HEK293 (cell line): Measurements from ENCODE around the gene FGF9.

Source experiments
- AEBP2 ChIP-seq: fragments of 450-650 bp; formaldehyde crosslinking; IDR thresholded peaks from 2 replicates; pipeline ENCODE4 v1.5.1; 2016; ENCODE audit warnings: missing biosample characterization, missing genetic modification characterization, borderline replicate concordance
- BCL11B ChIP-seq: fragments of 450-650 bp; formaldehyde crosslinking; IDR thresholded peaks from 2 replicates; pipeline ENCODE4 v1.5.1; 2016; ENCODE audit warnings: low read depth, missing biosample characterization, missing genetic modification characterization
- HOXC10 ChIP-seq: sonication (generic); formaldehyde crosslinking; IDR thresholded peaks from 2 replicates; pipeline ENCODE4 v1.8.1; 2023; ENCODE audit warnings: mild to moderate bottlenecking, missing genetic modification reagents
- HOXD13 ChIP-seq: sonication (generic); formaldehyde crosslinking; IDR thresholded peaks from 2 replicates; pipeline ENCODE4 v1.8.0; 2022; ENCODE audit warnings: missing genetic modification reagents, borderline replicate concordance
- MEIS1 ChIP-seq: sonication (generic); formaldehyde crosslinking; IDR thresholded peaks from 2 replicates; pipeline ENCODE4 v1.8.1; 2022; ENCODE audit warnings: missing genetic modification reagents, mild to moderate bottlenecking, borderline replicate concordance
- OSR2 ChIP-seq: fragments of 450-650 bp; formaldehyde crosslinking; IDR thresholded peaks from 2 replicates; pipeline ENCODE4 v1.5.1; 2016; ENCODE audit warnings: missing biosample characterization, missing genetic modification characterization
- PRDM2 ChIP-seq: fragments of 450-650 bp; formaldehyde crosslinking; IDR thresholded peaks from 2 replicates; pipeline ENCODE4 v1.5.1; 2016; ENCODE audit warnings: missing biosample characterization, missing genetic modification characterization, borderline replicate concordance
- SP3 ChIP-seq: fragments of 450-650 bp; formaldehyde crosslinking; IDR thresholded peaks from 2 replicates; pipeline ENCODE4 v1.5.1; 2016; ENCODE audit warnings: missing biosample characterization, missing genetic modification characterization
- SP7 ChIP-seq: fragments of 450-650 bp; formaldehyde crosslinking; IDR thresholded peaks from 2 replicates; pipeline ENCODE4 v1.5.1; 2016; ENCODE audit warnings: missing biosample characterization, missing genetic modification characterization
- YY2 ChIP-seq: fragments of 450-650 bp; formaldehyde crosslinking; IDR thresholded peaks from 2 replicates; pipeline ENCODE4 v1.5.1; 2016; ENCODE audit warnings: missing biosample characterization, missing genetic modification characterization
- ZBTB7A ChIP-seq: fragments of 450-650 bp; formaldehyde crosslinking; IDR thresholded peaks from 2 replicates; pipeline ENCODE4 v1.5.1; 2016; ENCODE audit warnings: low read depth, missing biosample characterization, missing genetic modification characterization
- ZFHX2 ChIP-seq: fragments of 450-650 bp; formaldehyde crosslinking; conservative IDR thresholded peaks from 2 replicates; pipeline ENCODE4 v1.5.1; 2016; ENCODE audit warnings: missing biosample characterization, missing genetic modification characterization
- ZFP3 ChIP-seq: fragments of 450-650 bp; formaldehyde crosslinking; IDR thresholded peaks from 2 replicates; pipeline ENCODE4 v1.5.1; 2016; ENCODE audit warnings: low read depth, missing biosample characterization, missing genetic modification characterization
- ZNF202 ChIP-seq: fragments of 450-650 bp; formaldehyde crosslinking; IDR thresholded peaks from 2 replicates; pipeline ENCODE4 v1.5.1; 2016; ENCODE audit warnings: missing biosample characterization, missing genetic modification characterization, borderline replicate concordance
- ZNF23 ChIP-seq: fragments of 450-650 bp; formaldehyde crosslinking; IDR thresholded peaks from 2 replicates; pipeline ENCODE4 v1.5.1; 2016; ENCODE audit warnings: missing biosample characterization, missing genetic modification characterization, borderline replicate concordance
- ZNF274 ChIP-seq, 2 experiments: fragments of 200-500 bp in 1 of 2; fragments of 450-650 bp in 1 of 2; sonication (Bioruptor generic) in 1 of 2; formaldehyde crosslinking in 1 of 2; IDR thresholded peaks; 2 replicates each; pipeline versions ENCODE4 v1.5.1 to v1.6.1; 2014 to 2016; ENCODE audit warnings: borderline replicate concordance in 1 of 2, inconsistent platforms in 1 of 2, low read length in 1 of 2, missing biosample characterization in 1 of 2, missing genetic modification characterization in 1 of 2
- ZNF311 ChIP-seq: fragments of 450-650 bp; formaldehyde crosslinking; IDR thresholded peaks from 2 replicates; pipeline ENCODE4 v1.5.1; 2017; ENCODE audit warnings: missing biosample characterization, missing genetic modification characterization, borderline replicate concordance
- ZNF404 ChIP-seq: fragments of 450-650 bp; formaldehyde crosslinking; IDR thresholded peaks from 2 replicates; pipeline ENCODE4 v1.5.1; 2017; ENCODE audit warnings: missing biosample characterization, missing genetic modification characterization
- ZNF423 ChIP-seq: fragments of 450-650 bp; formaldehyde crosslinking; IDR thresholded peaks from 2 replicates; pipeline ENCODE4 v1.5.1; 2016; ENCODE audit warnings: missing biosample characterization, missing genetic modification characterization
- ZNF473 ChIP-seq: fragments of 450-650 bp; formaldehyde crosslinking; IDR thresholded peaks from 2 replicates; pipeline ENCODE4 v1.5.1; 2017; ENCODE audit warnings: missing biosample characterization, missing genetic modification characterization
- ZNF48 ChIP-seq: fragments of 450-650 bp; formaldehyde crosslinking; IDR thresholded peaks from 2 replicates; pipeline ENCODE4 v1.5.1; 2016; ENCODE audit warnings: missing biosample characterization, missing genetic modification characterization
- ZNF488 ChIP-seq: fragments of 450-650 bp; formaldehyde crosslinking; IDR thresholded peaks from 2 replicates; pipeline ENCODE4 v1.5.1; 2016; ENCODE audit warnings: missing biosample characterization, missing genetic modification characterization
- ZNF544 ChIP-seq: fragments of 450-650 bp; formaldehyde crosslinking; IDR thresholded peaks from 2 replicates; pipeline ENCODE4 v1.5.0; 2017; ENCODE audit warnings: missing biosample characterization, missing genetic modification characterization
- ZNF658 ChIP-seq: fragments of 450-650 bp; formaldehyde crosslinking; IDR thresholded peaks from 2 replicates; pipeline ENCODE4; 2016; ENCODE audit warnings: missing biosample characterization, missing genetic modification characterization
- ZNF664 ChIP-seq: fragments of 450-650 bp; formaldehyde crosslinking; IDR thresholded peaks from 2 replicates; pipeline ENCODE4 v1.5.1; 2016; ENCODE audit warnings: missing biosample characterization, missing genetic modification characterization
- ZNF707 ChIP-seq: fragments of 450-650 bp; formaldehyde crosslinking; IDR thresholded peaks from 2 replicates; pipeline ENCODE4 v1.5.1; 2016; ENCODE audit warnings: missing biosample characterization, missing genetic modification characterization
- ZSCAN5A ChIP-seq: fragments of 450-650 bp; formaldehyde crosslinking; IDR thresholded peaks from 2 replicates; pipeline ENCODE4 v1.5.1; 2016; ENCODE audit warnings: missing biosample characterization, missing genetic modification characterization
- ZXDB ChIP-seq: fragments of 450-650 bp; formaldehyde crosslinking; IDR thresholded peaks from 2 replicates; pipeline ENCODE4 v1.5.1; 2016; ENCODE audit warnings: missing biosample characterization, missing genetic modification characterization

The FGF9 gene

GRCh38 chr13:21673789-21674489 is 3.1 kb downstream of the FGF9 start (continued):
- TF ChIP-seq ZXDB (tag by site-specific recombination) (peak; percentile 77), HOXD13 (CRISPR knock-in tag) (no peak), AEBP2 (tag by site-specific recombination) (no peak), SP3 (tag by site-specific recombination) (no peak), ZNF423 (tag by site-specific recombination) (no peak), ZNF707 (tag by site-specific recombination) (no peak), ZNF544 (tag by site-specific recombination) (no peak), ZNF48 (tag by site-specific recombination) (no peak), ZNF274 (IDR thresholded peaks at IDR 0.05; ENCODE audit: low read length) (no peak), ZNF274 (tag by site-specific recombination; IDR thresholded peaks at IDR 0.05; ENCODE audit: borderline replicate concordance) (no peak), ZNF23 (tag by site-specific recombination) (no peak), ZBTB7A (tag by site-specific recombination) (no peak), OSR2 (tag by site-specific recombination) (no peak), ZNF202 (tag by site-specific recombination) (no peak), MEIS1 (CRISPR knock-in tag) (no peak), ZFP3 (no peak), ZNF473 (tag by site-specific recombination) (no peak), BCL11B (tag by site-specific recombination) (no peak), ZNF311 (tag by site-specific recombination) (no peak), PRDM2 (tag by site-specific recombination) (no peak), ZSCAN5A (no peak), SP7 (peak; percentile 27; the same call in 1 of the 2 replicates), YY2 (no peak), HOXC10 (CRISPR knock-in tag) (no peak), ZNF664 (no peak), ZNF404 (no peak), ZNF488 (tag by site-specific recombination) (no peak), ZNF658 (tag by site-specific recombination) (no peak), ZFHX2 (tag by site-specific recombination) (no peak)
